IMR-90 (cell line): Measurements from ENCODE around the gene ECI2.

Experiments used
- RCOR1 ChIP-seq: IDR thresholded peaks from 2 replicates; pipeline ENCODE4 v1.6.1; 2012; ENCODE audit warnings: mild to moderate bottlenecking, low read length, improper control_type of control experiment; ENCODE audit not compliant: insufficient replicate concordance
- TF ChIP-seq, protein P1 (sequence below): conservative IDR thresholded peaks from 2 replicates; pipeline ENCODE4 v1.5.1; 2012; ENCODE audit warnings: mild to moderate bottlenecking, low read depth, low read length, improper control_type of control experiment
- TF ChIP-seq, protein P2 (sequence below): fragments of 150-350 bp; IDR thresholded peaks from 2 replicates; pipeline ENCODE4 v1.6.1; 2017; ENCODE audit warnings: mild to moderate bottlenecking, antibody characterized with exemption, low read length, low read depth

DNA sequence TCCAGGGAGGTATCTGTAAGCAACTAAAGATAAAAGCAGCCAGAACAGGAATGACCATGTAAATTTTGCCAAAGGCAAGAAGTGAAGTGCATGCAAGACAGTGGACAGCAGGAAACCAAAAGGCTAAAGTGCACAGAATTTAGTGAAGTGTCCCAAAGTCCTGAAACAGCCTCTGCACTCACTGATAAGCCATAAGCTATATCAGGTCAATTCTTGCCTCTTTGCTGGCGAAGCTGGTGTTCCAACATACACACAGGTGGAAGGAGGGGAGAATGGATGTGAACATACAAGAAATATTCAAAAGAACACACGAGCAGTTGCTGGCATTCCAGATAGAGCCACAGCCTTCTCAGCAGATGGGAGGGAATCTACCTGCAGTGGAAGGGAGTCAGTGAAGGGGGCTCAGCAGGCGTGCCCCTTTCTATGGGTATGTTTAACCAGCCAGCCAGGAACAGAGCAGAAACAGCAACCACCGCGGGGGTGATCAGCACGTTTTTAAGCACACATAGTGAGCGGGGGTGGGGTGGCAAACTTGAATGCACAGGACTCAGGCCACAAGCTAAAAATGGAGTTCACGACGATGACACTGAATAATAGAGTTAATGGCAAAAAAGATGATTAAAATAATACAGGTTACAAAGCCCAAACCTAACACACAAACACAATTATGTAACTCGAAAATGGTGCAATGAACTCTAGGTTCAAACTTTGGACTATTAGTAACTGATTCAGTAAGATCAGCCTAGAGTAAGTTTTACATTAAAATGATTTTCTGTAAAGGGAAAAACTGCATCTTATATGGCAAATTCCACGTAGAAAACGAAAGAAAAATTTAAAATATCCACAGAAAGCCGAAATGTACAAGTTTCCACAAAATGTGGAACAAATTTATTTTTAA is 1.2 kb downstream of the ECI2 start:
- TF ChIP-seq, protein P1, sequence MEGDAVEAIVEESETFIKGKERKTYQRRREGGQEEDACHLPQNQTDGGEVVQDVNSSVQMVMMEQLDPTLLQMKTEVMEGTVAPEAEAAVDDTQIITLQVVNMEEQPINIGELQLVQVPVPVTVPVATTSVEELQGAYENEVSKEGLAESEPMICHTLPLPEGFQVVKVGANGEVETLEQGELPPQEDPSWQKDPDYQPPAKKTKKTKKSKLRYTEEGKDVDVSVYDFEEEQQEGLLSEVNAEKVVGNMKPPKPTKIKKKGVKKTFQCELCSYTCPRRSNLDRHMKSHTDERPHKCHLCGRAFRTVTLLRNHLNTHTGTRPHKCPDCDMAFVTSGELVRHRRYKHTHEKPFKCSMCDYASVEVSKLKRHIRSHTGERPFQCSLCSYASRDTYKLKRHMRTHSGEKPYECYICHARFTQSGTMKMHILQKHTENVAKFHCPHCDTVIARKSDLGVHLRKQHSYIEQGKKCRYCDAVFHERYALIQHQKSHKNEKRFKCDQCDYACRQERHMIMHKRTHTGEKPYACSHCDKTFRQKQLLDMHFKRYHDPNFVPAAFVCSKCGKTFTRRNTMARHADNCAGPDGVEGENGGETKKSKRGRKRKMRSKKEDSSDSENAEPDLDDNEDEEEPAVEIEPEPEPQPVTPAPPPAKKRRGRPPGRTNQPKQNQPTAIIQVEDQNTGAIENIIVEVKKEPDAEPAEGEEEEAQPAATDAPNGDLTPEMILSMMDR = no peak
- no peak for TF ChIP-seq RCOR1
- TF ChIP-seq, protein P2, sequence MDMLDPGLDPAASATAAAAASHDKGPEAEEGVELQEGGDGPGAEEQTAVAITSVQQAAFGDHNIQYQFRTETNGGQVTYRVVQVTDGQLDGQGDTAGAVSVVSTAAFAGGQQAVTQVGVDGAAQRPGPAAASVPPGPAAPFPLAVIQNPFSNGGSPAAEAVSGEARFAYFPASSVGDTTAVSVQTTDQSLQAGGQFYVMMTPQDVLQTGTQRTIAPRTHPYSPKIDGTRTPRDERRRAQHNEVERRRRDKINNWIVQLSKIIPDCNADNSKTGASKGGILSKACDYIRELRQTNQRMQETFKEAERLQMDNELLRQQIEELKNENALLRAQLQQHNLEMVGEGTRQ = no peak
